ENCODE results near the gene GMDS.

Gene GMDS

DNA sequence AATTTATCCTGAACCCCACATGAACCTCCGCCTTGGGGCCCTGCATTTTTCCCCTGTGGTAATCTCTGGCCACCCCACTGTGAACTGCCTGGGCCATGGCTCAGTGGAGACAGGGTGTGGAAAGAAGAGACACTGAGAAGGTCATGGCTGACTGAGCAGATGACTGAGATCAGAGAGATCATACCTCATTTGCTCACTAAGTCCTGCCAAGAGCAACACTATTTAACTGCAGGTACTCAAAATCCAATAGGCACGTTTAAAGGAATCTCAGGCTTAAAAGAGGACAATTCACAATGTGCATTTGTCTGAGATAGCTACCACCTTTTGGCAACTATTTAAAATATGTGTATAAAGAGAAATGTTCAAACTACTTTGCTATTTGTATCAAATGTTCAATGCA, 305.0 kb downstream of the GMDS start:
- no peak overlapping the region for H3K9ac ChIP-seq (ENCODE audit: low read depth, low read length, poor library complexity, severe bottlenecking)

DNA sequence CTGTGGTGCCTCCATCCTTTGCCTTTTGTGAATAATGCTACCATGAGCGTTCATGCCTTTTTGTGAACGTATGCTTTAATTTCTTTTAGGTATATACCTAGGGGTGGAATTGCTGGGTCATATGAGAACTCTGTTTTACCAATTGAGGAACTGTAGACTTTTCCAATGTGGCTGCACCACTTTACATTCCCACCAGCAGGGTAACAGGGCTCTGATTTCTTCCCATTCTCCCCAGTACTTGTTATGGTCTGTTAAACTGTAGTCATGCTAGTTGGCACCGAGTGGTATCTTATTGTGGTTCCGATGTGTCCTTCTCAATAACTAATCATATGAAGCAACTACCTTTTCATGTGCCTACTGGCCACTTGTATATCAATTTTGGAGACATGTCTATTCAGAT, 312.1 kb downstream of the GMDS start:
- H4K20me1 ChIP-seq (ENCODE audit: insufficient read depth, low read length, poor library complexity, severe bottlenecking), result no peaks in the 10 kb centered on the region
- no peaks in the 10 kb centered on the region for H3F3A ChIP-seq (ENCODE audit: low read depth)
- no peaks in the 10 kb centered on the region for H3K36me3 ChIP-seq (ENCODE audit: insufficient read depth, low read length)
- H3K4me1 ChIP-seq (ENCODE audit: insufficient read depth, low read length, poor library complexity, severe bottlenecking), result no peaks in the 10 kb centered on the region
- no peaks in the 10 kb centered on the region for H3K79me2 ChIP-seq (ENCODE audit: insufficient read depth, low read length)
- no peaks in the 10 kb centered on the region for H3K9me3 ChIP-seq (ENCODE audit: insufficient read depth, low read depth, low read length)
- no peaks in the 10 kb centered on the region for H3K9me2 ChIP-seq (replicated peaks; ENCODE audit: low read depth, low read length)
- no peak overlapping the region for H2AFZ ChIP-seq (ENCODE audit: low read length)
- no peaks in the 10 kb centered on the region for H3K27me3 ChIP-seq (ENCODE audit: insufficient read depth, low read length, poor library complexity, severe bottlenecking)
- H3K4me3 ChIP-seq (ENCODE audit: low read length, poor library complexity, severe bottlenecking), result no peak overlapping the region
- no peak overlapping the region for H3K4me2 ChIP-seq (ENCODE audit: low read depth, low read length, poor library complexity, severe bottlenecking)
- H3K9ac ChIP-seq (ENCODE audit: low read depth, low read length, poor library complexity, severe bottlenecking), result no peak overlapping the region
- TF ChIP-seq EZH2phosphoT487 (IDR thresholded peaks at IDR 0.05; ENCODE audit: borderline replicate concordance), result no peak
- TF ChIP-seq, protein P1, sequence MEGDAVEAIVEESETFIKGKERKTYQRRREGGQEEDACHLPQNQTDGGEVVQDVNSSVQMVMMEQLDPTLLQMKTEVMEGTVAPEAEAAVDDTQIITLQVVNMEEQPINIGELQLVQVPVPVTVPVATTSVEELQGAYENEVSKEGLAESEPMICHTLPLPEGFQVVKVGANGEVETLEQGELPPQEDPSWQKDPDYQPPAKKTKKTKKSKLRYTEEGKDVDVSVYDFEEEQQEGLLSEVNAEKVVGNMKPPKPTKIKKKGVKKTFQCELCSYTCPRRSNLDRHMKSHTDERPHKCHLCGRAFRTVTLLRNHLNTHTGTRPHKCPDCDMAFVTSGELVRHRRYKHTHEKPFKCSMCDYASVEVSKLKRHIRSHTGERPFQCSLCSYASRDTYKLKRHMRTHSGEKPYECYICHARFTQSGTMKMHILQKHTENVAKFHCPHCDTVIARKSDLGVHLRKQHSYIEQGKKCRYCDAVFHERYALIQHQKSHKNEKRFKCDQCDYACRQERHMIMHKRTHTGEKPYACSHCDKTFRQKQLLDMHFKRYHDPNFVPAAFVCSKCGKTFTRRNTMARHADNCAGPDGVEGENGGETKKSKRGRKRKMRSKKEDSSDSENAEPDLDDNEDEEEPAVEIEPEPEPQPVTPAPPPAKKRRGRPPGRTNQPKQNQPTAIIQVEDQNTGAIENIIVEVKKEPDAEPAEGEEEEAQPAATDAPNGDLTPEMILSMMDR (conservative IDR thresholded peaks at IDR 0.05; ENCODE audit: low read length), result no peak

More for the DNA sequence above, 305.0 kb downstream of the GMDS start:
- Histone ChIP-seq H3K4me1 (ENCODE audit: insufficient read depth, low read length, poor library complexity, severe bottlenecking) (peaks cover 9% of the 10 kb centered on the region), H3K4me2 (ENCODE audit: low read depth, low read length, poor library complexity, severe bottlenecking) (no peak overlapping the region), H3F3A (ENCODE audit: low read depth) (no peaks in the 10 kb centered on the region), H3K4me3 (ENCODE audit: low read length, poor library complexity, severe bottlenecking) (no peak overlapping the region), H3K36me3 (ENCODE audit: insufficient read depth, low read length) (no peaks in the 10 kb centered on the region), H3K79me2 (ENCODE audit: insufficient read depth, low read length) (no peaks in the 10 kb centered on the region), H2AFZ (ENCODE audit: low read length) (no peak overlapping the region), H3K27me3 (ENCODE audit: insufficient read depth, low read length, poor library complexity, severe bottlenecking) (no peaks in the 10 kb centered on the region), H3K9me2 (replicated peaks; ENCODE audit: low read depth, low read length) (no peaks in the 10 kb centered on the region), H3K9me3 (ENCODE audit: insufficient read depth, low read depth, low read length) (no peaks in the 10 kb centered on the region), H4K20me1 (ENCODE audit: insufficient read depth, low read length, poor library complexity, severe bottlenecking) (no peaks in the 10 kb centered on the region)
- no peak for TF ChIP-seq EZH2phosphoT487 (IDR thresholded peaks at IDR 0.05; ENCODE audit: borderline replicate concordance)
- TF ChIP-seq, protein P1 (conservative IDR thresholded peaks at IDR 0.05; ENCODE audit: low read length), result no peak

DNA sequence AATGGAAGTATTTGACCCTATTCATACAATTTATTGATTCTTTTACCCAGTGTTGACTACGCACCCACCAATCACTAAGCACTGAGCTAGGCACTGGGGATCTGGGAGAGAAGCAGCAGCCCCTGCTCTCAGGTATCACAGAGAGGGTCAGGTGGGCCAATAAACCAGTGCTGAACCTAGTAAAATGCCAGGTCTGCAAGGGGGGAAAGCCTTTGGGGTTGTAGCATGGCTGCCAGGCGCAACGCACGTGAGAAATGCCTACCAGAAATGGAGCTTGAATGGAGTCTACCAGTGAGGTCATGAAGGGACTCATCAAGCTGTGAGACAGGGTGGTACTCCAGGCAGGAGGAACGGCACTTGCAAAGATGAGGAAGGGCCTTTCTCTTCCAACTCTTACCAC, 313.6 kb downstream of the GMDS start:
- Histone ChIP-seq H3K9me2 (replicated peaks; ENCODE audit: low read depth, low read length) (no peaks in the 10 kb centered on the region), H3K27me3 (ENCODE audit: insufficient read depth, low read length, poor library complexity, severe bottlenecking) (no peaks in the 10 kb centered on the region), H4K20me1 (ENCODE audit: insufficient read depth, low read length, poor library complexity, severe bottlenecking) (no peaks in the 10 kb centered on the region), H3K36me3 (ENCODE audit: insufficient read depth, low read length) (no peaks in the 10 kb centered on the region; the same call in 1 of the 2 replicates), H3F3A (ENCODE audit: low read depth) (no peaks in the 10 kb centered on the region), H3K9me3 (ENCODE audit: insufficient read depth, low read depth, low read length) (no peaks in the 10 kb centered on the region), H3K4me1 (ENCODE audit: insufficient read depth, low read length, poor library complexity, severe bottlenecking) (no peaks in the 10 kb centered on the region), H3K4me3 (ENCODE audit: low read length, poor library complexity, severe bottlenecking) (no peak overlapping the region), H2AFZ (ENCODE audit: low read length) (no peak overlapping the region), H3K9ac (ENCODE audit: low read depth, low read length, poor library complexity, severe bottlenecking) (no peak overlapping the region), H3K79me2 (ENCODE audit: insufficient read depth, low read length) (no peaks in the 10 kb centered on the region), H3K4me2 (ENCODE audit: low read depth, low read length, poor library complexity, severe bottlenecking) (no peak overlapping the region)
- TF ChIP-seq, protein P1 (conservative IDR thresholded peaks at IDR 0.05; ENCODE audit: low read length), result no peak
- TF ChIP-seq EZH2phosphoT487 (IDR thresholded peaks at IDR 0.05; ENCODE audit: borderline replicate concordance), result no peak

All from Loucy (cell line).